D341Med (cell line): ENCODE data around the gene MTG1.
"Not testable (repeated sequence)": the region's sequence is repeated elsewhere in the genome, so short reads cannot be mapped to it uniquely, and the experiment has no call there.

Experiments
- DNase-seq: peaks from one replicate; pipeline ENCODE4 v3.0.0; 2012; ENCODE audit warnings: low spot score

MTG1 gene

DNA sequence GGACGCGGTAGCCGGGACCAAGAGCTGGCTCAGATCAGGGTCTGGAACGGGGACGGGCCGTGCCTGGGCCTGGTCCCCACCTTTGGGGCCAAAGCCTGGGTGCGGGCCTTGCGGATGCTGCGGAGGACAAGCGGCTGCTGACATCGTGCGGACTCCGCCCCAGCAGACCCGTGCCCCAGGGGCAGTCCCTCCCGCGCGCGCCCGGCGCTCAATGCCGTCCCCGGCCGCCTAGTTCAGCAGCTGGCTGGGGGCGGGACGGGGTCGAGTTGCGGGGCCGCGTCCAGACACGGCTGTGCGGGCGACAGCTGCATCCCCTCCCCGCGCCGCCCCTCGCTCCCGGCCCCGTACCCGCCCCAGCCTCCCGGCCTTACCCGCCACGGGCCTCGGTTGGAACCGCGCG, 30.1 kb downstream of the MTG1 start:
- DNase-seq: not testable (repeated sequence)

DNA sequence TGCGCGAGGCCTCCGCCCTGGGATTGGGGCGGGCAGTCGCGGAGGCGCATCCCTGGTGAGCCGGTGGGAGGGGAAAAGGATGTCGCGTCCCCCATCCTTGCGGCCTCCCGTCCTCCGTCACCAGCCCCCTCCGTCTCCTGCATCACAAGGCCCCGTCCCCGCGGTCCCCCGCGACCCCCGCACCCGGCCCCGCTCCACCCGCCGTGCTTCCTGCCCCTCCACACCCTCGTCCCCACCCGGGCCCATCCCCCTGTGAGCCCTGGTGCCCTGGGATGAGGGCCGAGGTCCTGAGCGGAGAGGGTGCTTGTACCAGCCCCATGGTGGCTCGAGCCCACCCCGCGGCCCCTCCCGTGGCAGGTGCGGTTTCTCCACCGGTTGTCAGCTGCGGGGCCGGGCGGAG, 30.6 kb downstream of the MTG1 start, which contains the start of gene SPRN:
TSS of gene SPRN (minus strand) at position 25 of the 400 bp plus-strand sequence. CDS start 944 bp downstream, outside the sequence.
- DNase-seq: not testable (repeated sequence)

DNA sequence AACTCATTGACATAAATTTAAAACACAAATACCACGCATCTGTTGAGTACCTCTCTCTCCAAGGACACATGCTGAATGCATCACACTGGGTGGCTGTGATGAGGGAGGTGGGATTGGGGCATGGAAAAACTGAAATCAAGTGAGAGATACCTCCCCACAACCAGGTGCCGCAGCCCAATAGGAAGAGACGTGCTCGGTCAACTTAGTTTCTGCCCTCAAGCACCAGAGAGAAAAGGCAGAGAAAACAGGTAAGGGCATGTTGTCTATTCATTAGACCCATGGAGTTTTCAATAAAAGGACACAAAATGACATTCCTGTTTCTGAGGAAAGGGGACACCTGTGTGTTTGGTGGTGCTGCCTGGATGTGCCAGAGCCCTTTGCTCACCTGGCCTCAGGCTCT, 35.6 kb downstream of the MTG1 start:
- DNase-seq: not testable (repeated sequence)

- not testable (repeated sequence) for DNase-seq
Measured at GRCh38 chr10:133431888-133432613, 38.1 kb downstream of the MTG1 start.

DNA sequence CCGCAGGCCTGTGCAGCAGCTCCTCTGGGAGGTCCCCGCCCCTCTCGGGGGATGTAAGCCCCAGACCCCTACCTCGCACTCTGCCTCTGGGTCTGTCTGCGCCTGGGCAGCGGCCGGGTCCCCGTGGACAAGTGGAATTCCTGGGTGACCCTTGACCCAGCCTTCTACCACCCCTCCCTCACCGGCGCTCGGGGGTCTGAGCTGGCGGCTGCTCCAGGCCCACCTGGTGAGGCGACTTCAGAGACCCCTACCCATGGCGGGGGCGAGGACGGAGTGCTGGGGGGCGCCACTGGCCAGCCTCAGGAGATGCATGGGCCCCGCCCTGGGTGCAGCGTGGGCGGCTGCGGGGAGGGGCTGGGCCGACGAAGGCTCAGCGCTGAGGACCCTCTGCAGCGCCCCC, 38.8 kb downstream of the MTG1 start:
- not testable (repeated sequence) for DNase-seq

GRCh38 chr10:133438711-133439273, 44.8 kb downstream of the MTG1 start:
- DNase-seq: peak; percentile 14

DNA sequence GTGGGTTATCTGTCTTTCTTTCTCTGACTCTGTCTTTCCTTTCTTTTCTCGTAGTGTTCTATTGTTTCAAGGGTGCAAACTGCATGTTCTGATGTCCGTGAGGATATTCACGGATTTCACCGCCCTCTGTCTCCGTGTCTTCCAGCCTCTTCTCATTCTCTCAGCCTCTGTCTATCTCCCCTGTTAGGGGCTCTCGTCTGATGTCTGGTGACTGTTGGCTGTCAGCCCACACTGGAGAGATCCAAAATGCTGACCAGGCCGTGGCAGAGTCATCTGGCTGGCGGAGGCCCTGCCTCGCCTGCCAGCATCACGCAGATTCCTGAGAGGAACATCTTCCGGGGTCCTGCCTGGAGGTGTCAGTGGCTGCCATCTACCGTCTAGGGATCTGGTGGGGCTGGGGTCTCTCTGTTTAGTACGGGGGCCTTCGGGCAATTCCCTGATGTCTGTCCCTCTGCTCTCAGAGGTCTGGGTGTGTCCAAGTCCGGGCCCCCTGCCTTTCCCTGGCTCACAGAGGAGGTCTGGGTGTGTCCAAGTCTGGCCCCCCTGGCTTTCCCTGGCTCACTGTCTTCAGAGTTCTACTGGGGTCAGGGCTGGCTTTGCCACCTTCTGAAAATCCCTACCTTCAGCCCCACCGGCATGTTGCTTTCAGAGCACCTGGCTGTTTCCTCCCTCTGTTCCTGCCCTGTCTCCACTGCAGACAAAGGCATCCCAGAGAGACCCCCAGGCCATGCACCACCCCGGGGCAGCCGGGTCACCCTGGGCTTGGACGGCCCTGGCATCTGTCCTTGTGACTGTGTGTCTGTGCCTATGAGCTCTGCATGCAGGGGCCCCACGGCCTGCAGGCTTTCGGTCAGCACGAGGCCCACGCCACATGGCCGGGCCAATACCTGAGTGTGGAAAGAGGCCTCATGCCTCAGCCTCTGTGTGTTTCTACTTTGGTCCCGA, 45.8 kb downstream of the MTG1 start:
- peak; percentile 3 for DNase-seq

DNA sequence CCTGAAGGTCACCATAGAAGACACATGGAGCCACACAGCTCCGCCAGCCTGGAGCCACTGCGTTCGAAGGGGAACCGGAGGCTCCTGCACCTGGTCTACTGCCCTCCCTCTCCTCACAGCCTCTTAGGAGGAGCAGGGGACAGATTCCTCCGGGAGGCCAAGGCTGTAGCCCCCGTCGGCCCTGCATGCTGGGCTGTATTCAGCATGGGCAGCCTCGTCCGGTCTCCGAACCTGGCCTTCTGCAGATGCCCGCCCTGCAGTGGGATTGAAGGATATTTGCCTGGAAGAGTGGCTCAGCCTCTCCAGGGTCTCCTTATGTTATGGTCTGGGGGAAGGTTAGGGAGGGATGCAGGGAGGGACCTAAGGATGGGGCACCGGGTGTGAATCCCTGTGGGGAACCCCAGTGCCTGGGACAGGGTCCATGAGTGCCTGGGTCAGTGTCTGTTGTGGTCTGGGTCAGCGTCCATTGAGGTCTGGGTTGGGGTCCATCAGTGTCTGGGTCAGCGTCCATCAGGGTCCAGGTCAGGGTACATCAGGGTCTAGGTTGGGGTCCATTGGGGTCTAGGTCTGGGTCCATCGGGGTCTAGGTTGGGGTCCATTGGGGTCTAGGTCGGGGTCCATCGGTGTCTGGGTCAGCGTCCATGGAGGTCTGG, 46.8 kb downstream of the MTG1 start:
- DNase-seq: no peak

DNA sequence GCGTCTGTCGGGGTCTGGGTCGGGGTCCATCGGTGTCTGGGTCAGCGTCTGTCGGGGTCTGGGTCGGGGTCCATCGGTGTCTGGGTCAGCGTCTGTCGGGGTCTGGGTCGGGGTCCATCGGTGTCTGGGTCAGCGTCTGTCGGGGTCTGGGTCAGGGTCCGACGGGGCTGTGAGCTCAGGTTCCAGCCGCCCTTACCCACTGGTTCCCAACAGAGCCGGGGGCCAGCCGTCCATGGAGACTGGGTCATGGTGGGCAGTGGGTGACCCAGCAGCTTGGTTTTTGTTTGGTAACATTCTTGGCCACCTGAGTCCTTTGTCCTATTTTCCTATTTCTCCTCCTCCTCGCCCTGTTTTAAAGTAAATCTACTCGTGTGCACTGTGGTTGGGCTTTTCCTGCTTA, 47.4 kb downstream of the MTG1 start:
- not testable (repeated sequence) for DNase-seq

DNA sequence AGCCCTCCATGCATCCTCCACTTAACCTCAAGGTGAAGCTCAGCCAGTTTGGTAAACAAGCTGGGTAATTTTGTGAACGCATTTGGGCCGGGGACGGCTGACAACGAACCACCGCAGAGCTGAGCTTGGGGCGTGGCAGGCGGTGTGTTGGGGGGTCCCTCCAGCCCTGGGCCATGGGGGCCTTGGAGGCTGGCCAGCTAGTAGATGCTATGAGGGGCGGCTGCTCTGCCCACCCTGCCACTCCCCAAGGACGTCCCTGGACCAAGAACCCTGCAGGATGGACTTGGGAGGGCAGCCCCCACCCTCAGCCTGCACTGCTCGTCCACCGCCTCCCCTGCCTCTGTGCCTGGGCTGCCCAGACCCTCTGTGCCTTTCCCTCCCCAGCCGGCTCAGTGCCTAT, 47.8 kb downstream of the MTG1 start:
- DNase-seq: peak; percentile 3

- peak; percentile 8 for DNase-seq
Measured at GRCh38 chr10:133442191-133442966, 48.4 kb downstream of the MTG1 start.

- peak; percentile 1 for DNase-seq
Measured at GRCh38 chr10:133442967-133443924, 49.3 kb downstream of the MTG1 start.

DNA sequence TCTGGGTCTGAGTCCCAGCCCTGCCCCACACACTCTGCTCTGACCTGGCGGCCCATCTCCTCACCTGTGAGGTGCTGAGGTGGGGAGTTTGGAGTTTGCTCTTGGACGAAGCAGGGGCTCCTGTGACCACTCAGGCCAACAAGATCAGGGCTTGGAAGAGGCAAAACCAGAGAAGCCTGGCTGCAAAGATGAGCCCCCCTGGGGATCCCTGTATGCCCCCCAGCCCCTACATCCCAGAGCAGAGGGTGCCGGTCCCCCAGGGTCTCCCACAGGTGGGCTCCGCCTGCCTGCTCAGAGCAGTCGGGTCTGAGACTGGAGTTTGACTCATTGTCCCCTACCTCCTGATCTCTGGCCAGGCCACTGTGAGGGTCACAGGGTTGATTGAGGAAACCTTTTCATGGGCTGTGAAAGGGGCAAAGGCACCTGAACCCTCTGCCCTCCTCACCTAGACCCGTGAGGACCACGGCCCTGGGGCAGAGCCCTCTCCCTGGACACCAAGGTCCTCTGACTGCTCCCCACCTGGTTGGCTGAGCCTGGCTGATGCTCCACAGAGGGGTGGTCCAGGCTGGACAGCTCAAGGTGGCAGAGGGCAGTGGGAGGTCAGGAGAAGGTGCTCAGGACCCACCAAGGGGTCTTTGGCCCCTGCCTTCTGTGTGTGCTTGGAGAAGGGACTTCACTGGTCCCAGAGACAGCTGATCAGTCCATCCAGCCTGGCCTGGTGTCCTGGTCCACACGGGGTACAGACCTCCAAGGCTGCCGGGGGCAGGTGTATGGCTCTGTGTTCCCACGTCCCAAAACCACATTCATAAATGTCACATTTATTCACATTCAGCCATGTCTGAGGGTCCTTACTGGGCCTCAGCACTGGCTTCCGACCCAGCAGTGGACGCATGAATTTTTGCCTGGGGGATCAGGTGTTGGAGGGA, 50.6 kb downstream of the MTG1 start:
- DNase-seq: peak; percentile 3

GRCh38 chr10:133445268-133445732, 51.3 kb downstream of the MTG1 start:
- DNase-seq: peak; percentile 5

- peak; percentile 23 for DNase-seq
Measured at GRCh38 chr10:133445751-133446708, 52.1 kb downstream of the MTG1 start.

DNA sequence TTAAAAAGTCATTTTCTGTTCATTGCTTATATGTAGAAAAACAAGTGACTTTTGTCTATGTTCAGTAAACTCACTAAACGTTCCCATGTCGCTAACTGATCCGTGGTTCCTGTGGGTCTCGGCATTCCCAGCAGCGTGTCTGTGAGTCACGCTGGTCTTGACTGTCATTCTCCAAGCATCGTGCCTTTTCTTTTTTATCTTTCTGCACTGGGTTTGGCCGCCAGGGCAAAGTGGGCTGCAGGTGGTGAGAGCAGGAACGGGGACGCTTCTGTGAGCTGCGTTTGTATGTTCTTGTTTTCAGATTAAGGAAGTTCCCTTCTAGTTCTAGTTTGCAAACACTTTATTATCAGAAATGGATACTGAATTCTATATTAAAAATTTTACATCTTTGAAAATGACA, 53.0 kb downstream of the MTG1 start:
- DNase-seq: no peak

- DNase-seq: no peak
Measured at GRCh38 chr10:133448120-133448519, 54.2 kb downstream of the MTG1 start.

DNA sequence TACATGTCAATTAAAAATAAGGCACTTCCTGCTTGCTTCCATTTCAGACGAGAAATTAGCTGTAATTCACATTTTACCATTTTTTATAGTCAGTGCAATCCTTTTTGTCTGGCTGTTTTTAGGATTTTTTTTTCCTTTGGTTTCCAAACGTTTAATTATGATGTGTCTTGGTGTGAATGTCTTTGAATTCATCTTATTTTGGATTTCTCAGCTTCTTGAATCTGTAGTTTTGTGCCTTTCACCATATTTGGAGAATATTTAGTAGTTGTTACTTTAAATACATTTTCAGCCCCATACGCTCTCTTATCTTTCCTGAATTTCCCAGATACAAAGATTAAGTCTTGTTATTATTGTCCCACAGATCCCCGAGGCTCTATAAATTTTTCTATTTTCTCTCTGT, 57.4 kb downstream of the MTG1 start:
- no peak for DNase-seq
